K562 (cell line): Measurements from ENCODE around the gene CROT. TPM values are rescaled to one million over a fixed set of nuclear protein-coding genes. Genes with fewer than 3 reads are reported as not detected.

Experiments
- ATAC-seq: fragments of 200-7000 bp; cut with Tn5 transposase; 3 replicates; pipeline ENCODE4 v1.9.1; 2020; ENCODE audit warnings: moderate library complexity
- BruUV-seq: library from RNA; stranded (reverse); fragments of 400-500 nt; replicated peaks from 2 replicates; lab custom pipeline; 2021; lab: Mats Ljungman, UMichigan
- CTCF ChIA-PET: fragments of 300-600 bp; formaldehyde crosslinking; extraction: SDS; loops from one replicate; lab custom pipeline; 2021; ENCODE audit warnings: low intra/inter-chr PET ratio; lab: Yijun Ruan, JAX
- POLR2A ChIA-PET: fragments of 300-600, 350-650 bp; sonication (Branson Sonifier 250); formaldehyde crosslinking; extraction: SDS; loops from one replicate; lab custom pipeline; 2021; ENCODE audit warnings: antibody characterized with exemption, inconsistent platforms; lab: Yijun Ruan, JAX
- DNase-seq, 4 experiments: peaks; one replicate each; pipeline versions ENCODE4 v3.0.0 to v3.0.0-alpha.2; 2011 to 2018; ENCODE audit warnings: low spot score in 3 of 4, mixed read lengths in 3 of 4; ENCODE audit errors: extremely low read depth in 1 of 4
- FAIRE-seq: peaks from 2 replicates; lab custom pipeline; 2011; peaks lifted over from hg19 to GRCh38; lab: Jason Lieb, UNC
- H2AFZ ChIP-seq: 2 replicates; pipeline ENCODE4 v1.6.0; 2011; ENCODE audit warnings: low read depth, low read length, control low read depth, inconsistent platforms
- H3K27ac ChIP-seq: fragments of 200-600 bp; 3 replicates; pipeline ENCODE4 v1.8.0; 2011; ENCODE audit warnings: low read depth, mild to moderate bottlenecking, control low read depth, inconsistent platforms, low read length, moderate library complexity, mixed read lengths; ENCODE audit errors: extremely low read depth
- H3K27me3 ChIP-seq, 2 experiments: fragments of 300-600 bp in 1 of 2; 2 replicates in 1 of 2; 3 replicates in 1 of 2; pipeline versions ENCODE4 v1.6.0 to v1.8.0; 2011; ENCODE audit warnings: inconsistent platforms in 2 of 2, low read length in 2 of 2, mild to moderate bottlenecking in 1 of 2, mixed read lengths in 1 of 2, moderate library complexity in 1 of 2; ENCODE audit not compliant: control insufficient read depth in 2 of 2, insufficient read depth in 2 of 2
- H3K36me3 ChIP-seq: fragments of 300-600 bp; 3 replicates; pipeline ENCODE4 v1.8.0; 2011; ENCODE audit warnings: mild to moderate bottlenecking, low read length, inconsistent platforms; ENCODE audit not compliant: control insufficient read depth, insufficient read depth
- H3K4me1 ChIP-seq, 2 experiments: fragments of 200-600 bp in 1 of 2; replicated peaks in 1 of 2; 2 replicates in 1 of 2; 3 replicates in 1 of 2; pipeline versions ENCODE4 v1.5.1 to v1.8.0; 2011; ENCODE audit warnings: inconsistent platforms in 2 of 2, low read length in 2 of 2, mild to moderate bottlenecking in 1 of 2, mixed read lengths in 1 of 2, moderate library complexity in 1 of 2; ENCODE audit not compliant: control insufficient read depth in 2 of 2, insufficient read depth in 2 of 2
- H3K4me2 ChIP-seq: 2 replicates; pipeline ENCODE4 v1.6.1; 2011; ENCODE audit warnings: low read length, control low read depth, inconsistent platforms, mixed read lengths; ENCODE audit not compliant: insufficient read depth
- H3K4me3 ChIP-seq: fragments of 200-600 bp; sonication (generic), shearing (Covaris generic); 2 replicates; pipeline ENCODE4 v1.5.1; 2016; ENCODE audit warnings: control low read depth, inconsistent platforms
- H3K79me2 ChIP-seq: fragments of 200-600 bp; 3 replicates; pipeline ENCODE4 v1.8.0; 2011; ENCODE audit warnings: low read length, inconsistent platforms; ENCODE audit not compliant: control insufficient read depth, insufficient read depth
- H3K9ac ChIP-seq, 2 experiments: 2 replicates each; pipeline versions ENCODE4 v1.6.0 to v1.6.1; 2011; ENCODE audit warnings: low read depth in 2 of 2, low read length in 2 of 2, control low read depth in 1 of 2, inconsistent platforms in 1 of 2, mild to moderate bottlenecking in 1 of 2, mixed read lengths in 1 of 2; ENCODE audit not compliant: insufficient read depth in 1 of 2
- H3K9me1 ChIP-seq: one replicate; pipeline ENCODE4 v1.6.0; 2011; ENCODE audit warnings: inconsistent platforms, mild to moderate bottlenecking, low read length, moderate library complexity; ENCODE audit not compliant: control insufficient read depth, insufficient read depth
- H3K9me3 ChIP-seq: replicated peaks from 2 replicates; pipeline ENCODE4 v1.5.1; 2011; ENCODE audit warnings: low read depth, low read length, inconsistent platforms; ENCODE audit not compliant: control insufficient read depth, insufficient read depth
- H4K20me1 ChIP-seq: replicated peaks from 2 replicates; pipeline ENCODE4 v1.6.1; 2011; ENCODE audit warnings: low read length, inconsistent platforms, mixed read lengths; ENCODE audit not compliant: control insufficient read depth, insufficient read depth
- CHAMP1 ChIP-seq: fragments of 450-650 bp; IDR thresholded peaks from 2 replicates; pipeline ENCODE4 v1.6.1; 2016; ENCODE audit warnings: mild to moderate bottlenecking
- CTCFL ChIP-seq: IDR thresholded peaks from 2 replicates; pipeline ENCODE4 v1.6.1; 2011; ENCODE audit warnings: borderline replicate concordance, low read depth, mild to moderate bottlenecking, moderate library complexity, low read length; ENCODE audit not compliant: insufficient read depth, poor library complexity, severe bottlenecking
- DACH1 ChIP-seq: fragments of 450-650 bp; IDR thresholded peaks from 2 replicates; pipeline ENCODE4 v1.6.1; 2018; ENCODE audit not compliant: partially characterized antibody
- GABPB1 ChIP-seq: sonication (generic); formaldehyde crosslinking; IDR thresholded peaks from 2 replicates; pipeline ENCODE4 v1.8.0; 2022; ENCODE audit warnings: mild to moderate bottlenecking, missing genetic modification reagents
- MLLT1 ChIP-seq, 2 experiments: fragments of 450-650 bp; IDR thresholded peaks; 2 replicates each; pipeline ENCODE4 v1.6.1; 2016
- MXD1 ChIP-seq: fragments of 250-450 bp; sonication (Bioruptor Pico); IDR thresholded peaks from 2 replicates; pipeline ENCODE4 v1.8.0; 2021; ENCODE audit warnings: borderline replicate concordance, mild to moderate bottlenecking, moderate library complexity; ENCODE audit not compliant: poor library complexity, severe bottlenecking
- NFYB ChIP-seq: IDR thresholded peaks from 2 replicates; pipeline ENCODE4 v1.6.1; 2011; ENCODE audit warnings: mild to moderate bottlenecking, moderate library complexity; ENCODE audit not compliant: insufficient read length; ENCODE audit errors: extremely low read depth
- PURB ChIP-seq: sonication (generic); formaldehyde crosslinking; IDR thresholded peaks from 2 replicates; pipeline ENCODE4 v1.9.0; 2021; ENCODE audit warnings: low read depth, mild to moderate bottlenecking, missing genetic modification reagents
- RFX1 ChIP-seq: fragments of 450-650 bp; IDR thresholded peaks from 2 replicates; pipeline ENCODE4 v1.6.1; 2016; ENCODE audit warnings: mild to moderate bottlenecking, moderate library complexity
- TAF15 ChIP-seq: fragments of 200-400 bp; formaldehyde crosslinking; IDR thresholded peaks from 2 replicates; pipeline ENCODE4 v1.6.1; 2017; ENCODE audit warnings: mild to moderate bottlenecking, low read depth, low read length, moderate library complexity
- TRIM24 ChIP-seq, 2 experiments: fragments of 450-650 bp; IDR thresholded peaks; 2 replicates each; pipeline ENCODE4 v1.6.1; 2016
- WGBS: fragments of 100-300 bp; shearing (Covaris generic); methylation state at CpG from one replicate; pipeline ENCODE4 v1.1.6; 2016; ENCODE audit warnings: low coverage, mixed read lengths; ENCODE audit not compliant: insufficient coverage; ENCODE audit errors: missing lambda C conversion rate; 5-methylcytosine and 5-hydroxymethylcytosine counted together
- in situ Hi-C: fragments of 300-500 bp; cut with MboI; formaldehyde crosslinking; loops from 4 replicates; pipeline ENCODE4 v1.15.0; 2018; ENCODE audit warnings: inconsistent platforms, mixed read lengths
- intact Hi-C: fragments of 100-400 bp; cut with micrococcal nuclease; formaldehyde crosslinking; loops from 2 replicates; pipeline ENCODE4 v1.14.2; 2022
- polyA plus RNA-seq, 8 experiments: library from polyadenylated mRNA; depleted of rRNA in 4 of 8; stranded (reverse) in 5 of 8; unstranded in 3 of 8; fragments of >200 nt; fragmentation: Nextera tagmentation in 2 of 8; fragmentation: Illumina TruSeq in 1 of 8; extraction: Ambion mirVana in 2 of 8; extraction: Trizol in 1 of 8; gene quantifications; 2 replicates each; pipeline versions ENCODE4 v1.2.1 to v1.2.3, GENCODE V29; 2011 to 2014; ENCODE audit warnings: inconsistent platforms in 1 of 8, missing spikeins in 1 of 8
- total RNA-seq, 7 experiments: library from RNA; depleted of rRNA in 6 of 7; stranded (reverse); fragments of >200 nt in 6 of 7; fragmentation: Illumina TruSeq in 2 of 7; extraction: Trizol in 2 of 7; gene quantifications; 2 replicates each; pipeline versions ENCODE4 v1.2.1 to v1.2.3, GENCODE V29; 2011 to 2021; ENCODE audit warnings: low replicate concordance in 1 of 7

Gene CROT
- total and polyA plus RNA-seq, 9 of the 15 experiments (the other 6 are each of a cell fraction or from before 2014, with no cell fraction given): 2.5 to 8.1 (median 5.1) TPM

GRCh38 chr7:87312215-87312865 lies 33.1 kb upstream of the CROT start (continued):
- TF ChIP-seq RFX1 (no peak), DACH1 (peak; percentile 30)

GRCh38 chr7:87316097-87316700 lies 29.3 kb upstream of the CROT start:
- H3K27ac ChIP-seq: no peak overlapping the region
- in situ Hi-C loops: loop anchor here (10.0 kb wide), 1 partner anchor 799 kb away; no protein-coding TSS in a partner anchor
- ChIA-PET CTCF (interaction anchor here (6.4 kb wide), 1 partner anchor 99 kb away, joined by 104 read pairs; no protein-coding TSS in a partner anchor), POLR2A (no interaction called here)
- H3K4me2 ChIP-seq: no peak overlapping the region
- no peaks in the 10 kb centered on the region for H3K36me3 ChIP-seq
- DNase-seq (no peak), FAIRE-seq (no peak), ATAC-seq (no peak)
- no peak overlapping the region for H3K9ac ChIP-seq
- H2AFZ ChIP-seq: no peak overlapping the region
- H3K4me3 ChIP-seq: no peak overlapping the region
- BruUV-seq: no TSS peak
- H3K27me3 ChIP-seq: peaks cover 0 to 7% of the 10 kb centered on the region in 2 experiments; a peak in 1 of 5 replicates
- H3K9me3 ChIP-seq: no peaks in the 10 kb centered on the region
- 1% methylated on average over 3 of the region's 3 CpGs for WGBS
- no peaks in the 10 kb centered on the region for H3K9me1 ChIP-seq
- intact Hi-C loops: loop anchor here (10.0 kb wide), 1 partner anchor 489 kb away; no protein-coding TSS in a partner anchor
- no peaks in the 10 kb centered on the region for H4K20me1 ChIP-seq
- no peaks in the 10 kb centered on the region for H3K4me1 ChIP-seq
- H3K79me2 ChIP-seq: no peaks in the 10 kb centered on the region
- TF ChIP-seq GABPB1 (CRISPR knock-in tag) (no peak), CHAMP1 (no peak), MXD1 (no peak), MLLT1 (IDR thresholded peaks at IDR 0.05) (no peak), PURB (CRISPR knock-in tag) (no peak), TRIM24 (IDR thresholded peaks at IDR 0.05) (no peak), NFYB (no peak), CTCFL (no peak), TAF15 (no peak)
